K562 (cell line): ENCODE results near the gene ZNF462. TPM values are rescaled to one million over a fixed set of nuclear protein-coding genes. Genes with fewer than 3 reads are reported as not detected.

ENCODE experiments used
- ATAC-seq: fragments of 200-7000 bp; cut with Tn5 transposase; 3 replicates; pipeline ENCODE4 v1.9.1; 2020; ENCODE audit warnings: moderate library complexity
- BruUV-seq: library from RNA; stranded (reverse); fragments of 400-500 nt; replicated peaks from 2 replicates; lab custom pipeline; 2021; lab: Mats Ljungman, UMichigan
- CTCF ChIA-PET: fragments of 300-600 bp; formaldehyde crosslinking; extraction: SDS; loops from one replicate; lab custom pipeline; 2021; ENCODE audit warnings: low intra/inter-chr PET ratio; lab: Yijun Ruan, JAX
- POLR2A ChIA-PET: fragments of 300-600, 350-650 bp; sonication (Branson Sonifier 250); formaldehyde crosslinking; extraction: SDS; loops from one replicate; lab custom pipeline; 2021; ENCODE audit warnings: antibody characterized with exemption, inconsistent platforms; lab: Yijun Ruan, JAX
- DNase-seq, 4 experiments: peaks; one replicate each; pipeline versions ENCODE4 v3.0.0 to v3.0.0-alpha.2; 2011 to 2018; ENCODE audit warnings: low spot score in 3 of 4, mixed read lengths in 3 of 4; ENCODE audit errors: extremely low read depth in 1 of 4
- FAIRE-seq: peaks from 2 replicates; lab custom pipeline; 2011; peaks lifted over from hg19 to GRCh38; lab: Jason Lieb, UNC
- H2AFZ ChIP-seq: 2 replicates; pipeline ENCODE4 v1.6.0; 2011; ENCODE audit warnings: low read depth, low read length, control low read depth, inconsistent platforms
- H3K27ac ChIP-seq: fragments of 200-600 bp; 3 replicates; pipeline ENCODE4 v1.8.0; 2011; ENCODE audit warnings: low read depth, mild to moderate bottlenecking, control low read depth, inconsistent platforms, low read length, moderate library complexity, mixed read lengths; ENCODE audit errors: extremely low read depth
- H3K27me3 ChIP-seq, 2 experiments: fragments of 300-600 bp in 1 of 2; 2 replicates in 1 of 2; 3 replicates in 1 of 2; pipeline versions ENCODE4 v1.6.0 to v1.8.0; 2011; ENCODE audit warnings: inconsistent platforms in 2 of 2, low read length in 2 of 2, mild to moderate bottlenecking in 1 of 2, mixed read lengths in 1 of 2, moderate library complexity in 1 of 2; ENCODE audit not compliant: control insufficient read depth in 2 of 2, insufficient read depth in 2 of 2
- H3K36me3 ChIP-seq: fragments of 300-600 bp; 3 replicates; pipeline ENCODE4 v1.8.0; 2011; ENCODE audit warnings: mild to moderate bottlenecking, low read length, inconsistent platforms; ENCODE audit not compliant: control insufficient read depth, insufficient read depth
- H3K4me1 ChIP-seq, 2 experiments: fragments of 200-600 bp in 1 of 2; replicated peaks in 1 of 2; 2 replicates in 1 of 2; 3 replicates in 1 of 2; pipeline versions ENCODE4 v1.5.1 to v1.8.0; 2011; ENCODE audit warnings: inconsistent platforms in 2 of 2, low read length in 2 of 2, mild to moderate bottlenecking in 1 of 2, mixed read lengths in 1 of 2, moderate library complexity in 1 of 2; ENCODE audit not compliant: control insufficient read depth in 2 of 2, insufficient read depth in 2 of 2
- H3K4me2 ChIP-seq: 2 replicates; pipeline ENCODE4 v1.6.1; 2011; ENCODE audit warnings: low read length, control low read depth, inconsistent platforms, mixed read lengths; ENCODE audit not compliant: insufficient read depth
- H3K4me3 ChIP-seq: fragments of 200-600 bp; sonication (generic), shearing (Covaris generic); 2 replicates; pipeline ENCODE4 v1.5.1; 2016; ENCODE audit warnings: control low read depth, inconsistent platforms
- H3K79me2 ChIP-seq: fragments of 200-600 bp; 3 replicates; pipeline ENCODE4 v1.8.0; 2011; ENCODE audit warnings: low read length, inconsistent platforms; ENCODE audit not compliant: control insufficient read depth, insufficient read depth
- H3K9ac ChIP-seq, 2 experiments: 2 replicates each; pipeline versions ENCODE4 v1.6.0 to v1.6.1; 2011; ENCODE audit warnings: low read depth in 2 of 2, low read length in 2 of 2, control low read depth in 1 of 2, inconsistent platforms in 1 of 2, mild to moderate bottlenecking in 1 of 2, mixed read lengths in 1 of 2; ENCODE audit not compliant: insufficient read depth in 1 of 2
- H3K9me1 ChIP-seq: one replicate; pipeline ENCODE4 v1.6.0; 2011; ENCODE audit warnings: inconsistent platforms, mild to moderate bottlenecking, low read length, moderate library complexity; ENCODE audit not compliant: control insufficient read depth, insufficient read depth
- H3K9me3 ChIP-seq: replicated peaks from 2 replicates; pipeline ENCODE4 v1.5.1; 2011; ENCODE audit warnings: low read depth, low read length, inconsistent platforms; ENCODE audit not compliant: control insufficient read depth, insufficient read depth
- H4K20me1 ChIP-seq: replicated peaks from 2 replicates; pipeline ENCODE4 v1.6.1; 2011; ENCODE audit warnings: low read length, inconsistent platforms, mixed read lengths; ENCODE audit not compliant: control insufficient read depth, insufficient read depth
- CEBPG ChIP-seq, 3 experiments: fragments of 200-800 bp in 1 of 3; sonication (Bioruptor generic) in 1 of 3; sonication (generic) in 1 of 3; formaldehyde crosslinking in 1 of 3; IDR thresholded peaks in 2 of 3; conservative IDR thresholded peaks in 1 of 3; 2 replicates each; pipeline versions ENCODE4 v1.6.1 to v1.8.0; 2016 to 2022; ENCODE audit warnings: missing compliant biosample characterization in 2 of 3, missing genetic modification characterization in 2 of 3, mild to moderate bottlenecking in 1 of 3, missing genetic modification reagents in 1 of 3
- DACH1 ChIP-seq: fragments of 450-650 bp; IDR thresholded peaks from 2 replicates; pipeline ENCODE4 v1.6.1; 2018; ENCODE audit not compliant: partially characterized antibody
- DDX20 ChIP-seq: fragments of 450-650 bp; IDR thresholded peaks from 2 replicates; pipeline ENCODE4 v1.6.1; 2016; ENCODE audit warnings: missing genetic modification characterization, low read depth, mild to moderate bottlenecking, missing compliant biosample characterization, moderate library complexity
- GABPA ChIP-seq: fragments of 200-800 bp; sonication (Bioruptor generic); conservative IDR thresholded peaks from 2 replicates; pipeline ENCODE4 v1.6.1; 2016; ENCODE audit warnings: low read depth, missing genetic modification characterization, missing compliant biosample characterization
- GATAD2A ChIP-seq: fragments of 450-650 bp; IDR thresholded peaks from 2 replicates; pipeline ENCODE4 v1.6.1; 2017
- KDM5B ChIP-seq: fragments of 200-600 bp; sonication (generic); IDR thresholded peaks from 2 replicates; pipeline ENCODE4 v1.6.1; 2012; ENCODE audit warnings: low read depth, mild to moderate bottlenecking, moderate library complexity, low read length, control low read depth, inconsistent platforms; ENCODE audit not compliant: insufficient replicate concordance
- PHF8 ChIP-seq: fragments of 200-600 bp; sonication (generic); IDR thresholded peaks from 2 replicates; pipeline ENCODE4 v1.6.1; 2012; ENCODE audit warnings: mixed run types, mild to moderate bottlenecking, inconsistent platforms, low read length, moderate library complexity, borderline replicate concordance
- PHTF2 ChIP-seq: fragments of 250-450 bp; sonication (Bioruptor Pico); IDR thresholded peaks from 2 replicates; pipeline ENCODE4 v1.5.0; 2021; ENCODE audit warnings: mild to moderate bottlenecking
- POLR2H ChIP-seq: IDR thresholded peaks from 2 replicates; pipeline ENCODE4 v1.6.1; 2016; ENCODE audit warnings: missing genetic modification characterization, low read depth, mild to moderate bottlenecking, control low read depth, missing compliant biosample characterization, moderate library complexity
- RBM22 ChIP-seq: fragments of 200-400 bp; formaldehyde crosslinking; IDR thresholded peaks from 2 replicates; pipeline ENCODE4 v1.6.1; 2018; ENCODE audit warnings: low read length, low read depth; ENCODE audit not compliant: poor library complexity, severe bottlenecking
- SOX6 ChIP-seq: fragments of 450-650 bp; IDR thresholded peaks from 2 replicates; pipeline ENCODE4 v1.6.1; 2014; ENCODE audit warnings: mild to moderate bottlenecking
- ZEB2 ChIP-seq: fragments of 450-650 bp; IDR thresholded peaks from 2 replicates; pipeline ENCODE4 v1.6.1; 2016
- ZNF184 ChIP-seq: sonication (generic); formaldehyde crosslinking; IDR thresholded peaks from 2 replicates; pipeline ENCODE4 v1.5.0; 2020; ENCODE audit warnings: missing genetic modification reagents
- ZNF239 ChIP-seq: fragments of 250-450 bp; sonication (Bioruptor Pico); IDR thresholded peaks from 2 replicates; pipeline ENCODE4 v1.4.0; 2020; ENCODE audit warnings: mild to moderate bottlenecking
- ZNF311 ChIP-seq: fragments of 250-450 bp; sonication (Bioruptor Pico); IDR thresholded peaks from 2 replicates; pipeline ENCODE4 v1.4.0; 2020; ENCODE audit warnings: mild to moderate bottlenecking, moderate library complexity
- ZNF436 ChIP-seq: fragments of 250-450, 450-650 bp; sonication (Bioruptor Pico); formaldehyde crosslinking; IDR thresholded peaks from 2 replicates; pipeline ENCODE4 v1.7.0; 2020; ENCODE audit warnings: mild to moderate bottlenecking
- WGBS: fragments of 100-300 bp; shearing (Covaris generic); methylation state at CpG from one replicate; pipeline ENCODE4 v1.1.6; 2016; ENCODE audit warnings: low coverage, mixed read lengths; ENCODE audit not compliant: insufficient coverage; ENCODE audit errors: missing lambda C conversion rate; 5-methylcytosine and 5-hydroxymethylcytosine counted together
- in situ Hi-C: fragments of 300-500 bp; cut with MboI; formaldehyde crosslinking; loops from 4 replicates; pipeline ENCODE4 v1.15.0; 2018; ENCODE audit warnings: inconsistent platforms, mixed read lengths
- intact Hi-C: fragments of 100-400 bp; cut with micrococcal nuclease; formaldehyde crosslinking; loops from 2 replicates; pipeline ENCODE4 v1.14.2; 2022
- polyA plus RNA-seq, 8 experiments: library from polyadenylated mRNA; depleted of rRNA in 4 of 8; stranded (reverse) in 5 of 8; unstranded in 3 of 8; fragments of >200 nt; fragmentation: Nextera tagmentation in 2 of 8; fragmentation: Illumina TruSeq in 1 of 8; extraction: Ambion mirVana in 2 of 8; extraction: Trizol in 1 of 8; gene quantifications; 2 replicates each; pipeline versions ENCODE4 v1.2.1 to v1.2.3, GENCODE V29; 2011 to 2014; ENCODE audit warnings: inconsistent platforms in 1 of 8, missing spikeins in 1 of 8
- total RNA-seq, 7 experiments: library from RNA; depleted of rRNA in 6 of 7; stranded (reverse); fragments of >200 nt in 6 of 7; fragmentation: Illumina TruSeq in 2 of 7; extraction: Trizol in 2 of 7; gene quantifications; 2 replicates each; pipeline versions ENCODE4 v1.2.1 to v1.2.3, GENCODE V29; 2011 to 2021; ENCODE audit warnings: low replicate concordance in 1 of 7
- TF ChIP-seq, protein P1 (sequence below): fragments of 250-450 bp; sonication (Bioruptor Pico); IDR thresholded peaks from 2 replicates; pipeline ENCODE4 v1.4.0; 2020; ENCODE audit warnings: borderline replicate concordance

The ZNF462 gene
- total and polyA plus RNA-seq, 9 of the 15 experiments (the other 6 are each of a cell fraction or from before 2014, with no cell fraction given) = 0.20 TPM; not detected in 8

DNA sequence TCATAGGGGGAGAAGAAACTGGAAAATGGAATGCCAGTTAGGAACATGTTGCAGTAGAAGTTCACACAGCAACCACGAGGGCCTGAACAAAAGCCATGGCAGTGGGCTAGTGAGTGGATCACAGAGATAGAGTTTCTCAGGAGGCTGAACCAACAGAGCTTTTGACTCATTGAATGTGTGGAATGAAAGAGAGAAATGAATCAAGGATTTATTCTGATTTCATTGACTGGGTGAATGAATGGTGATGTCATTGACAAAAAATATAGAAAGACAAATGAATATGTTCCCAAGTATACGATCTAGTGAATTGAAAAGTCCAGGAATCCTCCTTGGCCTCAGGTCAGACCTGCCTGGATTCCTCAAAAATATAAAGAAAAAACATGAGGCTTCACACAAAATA is 99.2 kb downstream of the ZNF462 start:
- no peaks in the 10 kb centered on the region for H3K27me3 ChIP-seq
- ChIA-PET POLR2A (no interaction called here), CTCF (no interaction called here)
- no peak overlapping the region for H2AFZ ChIP-seq
- H3K4me2 ChIP-seq = no peak overlapping the region
- no peaks in the 10 kb centered on the region for H3K4me1 ChIP-seq
- H3K9me3 ChIP-seq = 0 out of 2 replicates have a peak, but pooled peaks cover 2% of the 10 kb centered on the region
- no peak overlapping the region for H3K4me3 ChIP-seq
- DNase-seq = no peak
- ATAC-seq = no peak
- 3% methylated on average over 2 of the region's 2 CpGs for WGBS
- H3K36me3 ChIP-seq = no peaks in the 10 kb centered on the region
- TF ChIP-seq GABPA (tag) = no peak
- no peak for TF ChIP-seq ZNF436 (CRISPR knock-in tag)
- no peak for TF ChIP-seq DACH1
- TF ChIP-seq ZNF311 = no peak
- no peak for TF ChIP-seq RBM22
- TF ChIP-seq PHF8 = no peak
- no peak for TF ChIP-seq DDX20 (tag)
- TF ChIP-seq KDM5B = no peak
- no peak for TF ChIP-seq GATAD2A
- TF ChIP-seq CEBPG (CRISPR knock-in tag; IDR thresholded peaks at IDR 0.05) = no peak
- no peak for TF ChIP-seq CEBPG (tag; conservative IDR thresholded peaks at IDR 0.05 in 1 of 2, IDR thresholded peaks at IDR 0.05 in 1 of 2)
- no peak for TF ChIP-seq POLR2H (tag)
- TF ChIP-seq ZEB2 = no peak
- TF ChIP-seq SOX6 = no peak
- no peak for TF ChIP-seq ZNF184 (CRISPR knock-in tag)
- no peak for TF ChIP-seq PHTF2 (CRISPR knock-in tag)
- TF ChIP-seq ZNF239 (CRISPR knock-in tag) = no peak
- TF ChIP-seq, protein P1, sequence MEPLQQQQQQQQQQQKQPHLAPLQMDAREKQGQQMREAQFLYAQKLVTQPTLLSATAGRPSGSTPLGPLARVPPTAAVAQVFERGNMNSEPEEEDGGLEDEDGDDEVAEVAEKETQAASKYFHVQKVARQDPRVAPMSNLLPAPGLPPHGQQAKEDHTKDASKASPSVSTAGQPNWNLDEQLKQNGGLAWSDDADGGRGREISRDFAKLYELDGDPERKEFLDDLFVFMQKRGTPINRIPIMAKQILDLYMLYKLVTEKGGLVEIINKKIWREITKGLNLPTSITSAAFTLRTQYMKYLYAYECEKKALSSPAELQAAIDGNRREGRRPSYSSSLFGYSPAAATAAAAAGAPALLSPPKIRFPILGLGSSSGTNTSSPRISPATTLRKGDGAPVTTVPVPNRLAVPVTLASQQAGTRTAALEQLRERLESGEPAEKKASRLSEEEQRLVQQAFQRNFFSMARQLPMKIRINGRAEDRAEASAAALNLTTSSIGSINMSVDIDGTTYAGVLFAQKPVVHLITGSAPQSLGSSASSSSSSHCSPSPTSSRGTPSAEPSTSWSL (CRISPR knock-in tag) = no peak
- no peak overlapping the region for H3K9ac ChIP-seq
- intact Hi-C loops = no loop called here
- no peak for FAIRE-seq
- in situ Hi-C loops = no loop called here
- BruUV-seq = no TSS peak
- H3K27ac ChIP-seq = no peak overlapping the region
- H3K9me1 ChIP-seq = no peaks in the 10 kb centered on the region
- no peaks in the 10 kb centered on the region for H4K20me1 ChIP-seq
- H3K79me2 ChIP-seq = no peaks in the 10 kb centered on the region
